OCI-LY3 (cell line): ENCODE data around the gene NDE1.

ENCODE experiments used
- H2AFZ ChIP-seq: fragments of 200-600, 300-600 bp; shearing (Covaris generic); 2 replicates; pipeline ENCODE4 v1.6.0; 2014; ENCODE audit warnings: antibody characterized with exemption, low read depth, low read length
- H3K27ac ChIP-seq: fragments of 200-600, 300-600 bp; sonication (generic); 2 replicates; pipeline ENCODE4 v1.5.1; 2014; ENCODE audit warnings: mild to moderate bottlenecking, low read length, moderate library complexity, mixed read lengths
- H3K27me3 ChIP-seq: fragments of 200-600, 300-600 bp; sonication (generic); 2 replicates; pipeline ENCODE4 v1.6.1; 2014; ENCODE audit warnings: low read depth, low read length, mixed read lengths
- H3K36me3 ChIP-seq: fragments of 200-600, 300-600 bp; sonication (generic); replicated peaks from 2 replicates; pipeline ENCODE3; 2014; ENCODE audit warnings: low read depth, low read length, mixed read lengths
- H3K4me1 ChIP-seq: fragments of 300-600, 200-600 bp; sonication (generic); 2 replicates; pipeline ENCODE4 v1.6.1; 2014; ENCODE audit warnings: low read length, mixed read lengths
- H3K4me2 ChIP-seq: fragments of 200-600, 300-600 bp; sonication (generic); 2 replicates; pipeline ENCODE4 v1.6.1; 2014; ENCODE audit warnings: low read length, mixed read lengths
- H3K4me3 ChIP-seq: fragments of 300-600, 200-600 bp; sonication (generic); 2 replicates; pipeline ENCODE4 v1.5.1; 2014; ENCODE audit warnings: antibody characterized with exemption, mild to moderate bottlenecking, low read length, moderate library complexity
- H3K79me2 ChIP-seq: fragments of 300-600, 200-600 bp; shearing (Covaris generic); 2 replicates; pipeline ENCODE4 v1.6.1; 2014; ENCODE audit warnings: mild to moderate bottlenecking, low read length, mixed read lengths
- H3K9ac ChIP-seq: fragments of 300-600, 200-600 bp; shearing (Covaris generic); 2 replicates; pipeline ENCODE4 v1.6.0; 2014; ENCODE audit warnings: mild to moderate bottlenecking, low read length, moderate library complexity
- H3K9me3 ChIP-seq: fragments of 200-600, 300-600 bp; shearing (Covaris generic); 2 replicates; pipeline ENCODE4 v1.6.1; 2014; ENCODE audit warnings: low read length, mixed read lengths; ENCODE audit not compliant: insufficient read depth
- H4K20me1 ChIP-seq: fragments of 200-600, 300-600 bp; sonication (generic); 2 replicates; pipeline ENCODE4 v1.6.1; 2016; ENCODE audit warnings: low read length, mixed read lengths; ENCODE audit not compliant: insufficient read depth
- CTCF ChIP-seq: fragments of 200-600, 300-600 bp; sonication (generic); IDR thresholded peaks from 2 replicates; pipeline ENCODE4 v1.5.1; 2014; ENCODE audit warnings: antibody characterized with exemption, low read length, low read depth
- EZH2phosphoT487 ChIP-seq: fragments of 200-600 bp; shearing (Covaris generic); IDR thresholded peaks from 2 replicates; pipeline ENCODE4 v1.6.1; 2018; ENCODE audit warnings: antibody characterized with exemption, mixed run types, low read depth

The NDE1 gene

GRCh38 chr16:15751940-15752339, 101.9 kb downstream of the NDE1 start:
- Histone ChIP-seq H3K4me1 (0 out of 2 replicates have a peak, but pooled peaks cover 4% of the 10 kb centered on the region), H3K79me2 (no peaks in the 10 kb centered on the region), H3K4me3 (no peak overlapping the region), H4K20me1 (no peaks in the 10 kb centered on the region), H3K4me2 (no peak overlapping the region), H3K27me3 (no peaks in the 10 kb centered on the region), H3K9ac (no peak overlapping the region), H3K36me3 (no peaks in the 10 kb centered on the region), H2AFZ (no peak overlapping the region), H3K9me3 (no peaks in the 10 kb centered on the region), H3K27ac (no peak overlapping the region)
- TF ChIP-seq EZH2phosphoT487, result no peak
- no peak for TF ChIP-seq CTCF

- Histone ChIP-seq H3K27me3 (no peaks in the 10 kb centered on the region), H4K20me1 (no peaks in the 10 kb centered on the region), H3K4me2 (no peak overlapping the region), H3K36me3 (no peaks in the 10 kb centered on the region), H2AFZ (no peak overlapping the region), H3K9ac (no peak overlapping the region), H3K4me1 (0 out of 2 replicates have a peak, but pooled peaks cover 4% of the 10 kb centered on the region), H3K79me2 (no peaks in the 10 kb centered on the region), H3K4me3 (no peak overlapping the region), H3K27ac (no peak overlapping the region), H3K9me3 (no peaks in the 10 kb centered on the region)
- no peak for TF ChIP-seq EZH2phosphoT487
- TF ChIP-seq CTCF, result no peak
Observed at GRCh38 chr16:15752717-15753488, 102.9 kb downstream of the NDE1 start.

- no peaks in the 10 kb centered on the region for H4K20me1 ChIP-seq
- 0 out of 2 replicates have a peak, but pooled peaks cover 4% of the 10 kb centered on the region for H3K4me1 ChIP-seq
- H3K4me2 ChIP-seq, result no peak overlapping the region
- no peak overlapping the region for H3K9ac ChIP-seq
- H3K27ac ChIP-seq, result no peak overlapping the region
- H3K27me3 ChIP-seq, result no peaks in the 10 kb centered on the region
- no peak overlapping the region for H2AFZ ChIP-seq
- no peaks in the 10 kb centered on the region for H3K79me2 ChIP-seq
- H3K4me3 ChIP-seq, result no peak overlapping the region
- H3K36me3 ChIP-seq, result no peaks in the 10 kb centered on the region
- TF ChIP-seq EZH2phosphoT487 (no peak), CTCF (no peak)
- no peaks in the 10 kb centered on the region for H3K9me3 ChIP-seq
Observed at GRCh38 chr16:15754821-15755534, 104.9 kb downstream of the NDE1 start.

- Histone ChIP-seq H3K4me1 (0 out of 2 replicates have a peak, but pooled peaks cover 4% of the 10 kb centered on the region), H3K4me2 (0 out of 2 replicates have a peak overlapping the region, but pooled peaks have one; percentile 36), H3K4me3 (0 out of 2 replicates have a peak overlapping the region, but pooled peaks have one; percentile 6)
Observed at GRCh38 chr16:15757077-15757386, 107.0 kb downstream of the NDE1 start.

More at GRCh38 chr16:15757077-15757386, 107.0 kb downstream of the NDE1 start:
- Histone ChIP-seq H3K9me3 (no peaks in the 10 kb centered on the region), H3K27ac (no peak overlapping the region), H3K27me3 (no peaks in the 10 kb centered on the region), H3K79me2 (no peaks in the 10 kb centered on the region), H4K20me1 (no peaks in the 10 kb centered on the region), H3K36me3 (no peaks in the 10 kb centered on the region), H2AFZ (no peak overlapping the region), H3K9ac (no peak overlapping the region)
- TF ChIP-seq EZH2phosphoT487 (no peak), CTCF (no peak)
